HepG2 (cell line): Measurements from ENCODE around the gene COPS6. TPM values are rescaled to one million over a fixed set of nuclear protein-coding genes. Genes with fewer than 3 reads are reported as not detected.

Experiments
- ATAC-seq: fragments of 200-7000 bp; cut with Tn5 transposase; 3 replicates; pipeline ENCODE4 v1.9.1; 2020; ENCODE audit warnings: mild to moderate bottlenecking, moderate library complexity
- BruUV-seq: library from RNA; stranded (reverse); fragments of 400-500 nt; replicated peaks from 2 replicates; lab custom pipeline; 2021; lab: Mats Ljungman, UMichigan
- CTCF ChIA-PET: fragments of 300-600 bp; formaldehyde crosslinking; extraction: SDS; loops from one replicate; lab custom pipeline; 2021; ENCODE audit warnings: low total read pairs, inconsistent platforms, low intra/inter-chr PET ratio; lab: Yijun Ruan, JAX
- POLR2A ChIA-PET: fragments of 350-600 bp; sonication (Branson Sonifier 250); formaldehyde crosslinking; loops from one replicate; lab custom pipeline; 2020; ENCODE audit warnings: antibody characterized with exemption, inconsistent platforms; lab: Yijun Ruan, JAX
- DNase-seq: peaks from one replicate; pipeline ENCODE4 v3.0.0-alpha.2; 2015; ENCODE audit warnings: low spot score
- FAIRE-seq: peaks from 3 replicates; lab custom pipeline; 2011; peaks lifted over from hg19 to GRCh38; lab: Jason Lieb, UNC
- H2AFZ ChIP-seq: one replicate; pipeline ENCODE4 v1.6.1; 2011; ENCODE audit warnings: low read length, inconsistent platforms
- H3K27ac ChIP-seq: fragments of 300-600 bp; 3 replicates; pipeline ENCODE4 v1.8.0; 2011; ENCODE audit warnings: mixed run types, mild to moderate bottlenecking, mixed read lengths, low read length, inconsistent platforms; ENCODE audit not compliant: insufficient read depth; ENCODE audit errors: extremely low read length
- H3K27me3 ChIP-seq, 2 experiments: fragments of 200-600 bp in 1 of 2; 2 replicates in 1 of 2; 3 replicates in 1 of 2; pipeline versions ENCODE4 v1.6.0 to v1.8.0; 2011; ENCODE audit warnings: low read length in 2 of 2, mild to moderate bottlenecking in 2 of 2, moderate library complexity in 2 of 2, inconsistent platforms in 1 of 2; ENCODE audit not compliant: insufficient read depth in 2 of 2, control insufficient read depth in 1 of 2
- H3K36me3 ChIP-seq, 2 experiments: fragments of 200-600 bp in 1 of 2; replicated peaks in 1 of 2; 2 replicates in 1 of 2; 3 replicates in 1 of 2; pipeline versions ENCODE4 v1.5.1 to v1.8.0; 2011; ENCODE audit warnings: low read length in 2 of 2, inconsistent platforms in 1 of 2; ENCODE audit not compliant: insufficient read depth in 2 of 2, control insufficient read depth in 1 of 2
- H3K4me1 ChIP-seq: 2 replicates; pipeline ENCODE4 v1.5.1; 2012; ENCODE audit warnings: low read length, inconsistent platforms; ENCODE audit not compliant: insufficient read depth
- H3K4me2 ChIP-seq: 2 replicates; pipeline ENCODE4 v1.6.0; 2011; ENCODE audit warnings: low read depth, low read length, inconsistent platforms
- H3K4me3 ChIP-seq, 3 experiments: fragments of 200-600 bp in 1 of 3; sonication (generic), shearing (Covaris generic) in 1 of 3; replicated peaks in 1 of 3; 2 replicates each; pipeline ENCODE4 v1.5.1; 2011 to 2016; ENCODE audit warnings: low read length in 3 of 3, inconsistent platforms in 2 of 3, low read depth in 2 of 3, mild to moderate bottlenecking in 2 of 3, control low read depth in 1 of 3, mixed read lengths in 1 of 3; ENCODE audit not compliant: insufficient read depth in 1 of 3
- H3K79me2 ChIP-seq: one replicate; pipeline ENCODE4 v1.6.1; 2011; ENCODE audit warnings: low read length, inconsistent platforms; ENCODE audit not compliant: insufficient read depth
- H3K9ac ChIP-seq: 2 replicates; pipeline ENCODE4 v1.6.0; 2011; ENCODE audit warnings: mild to moderate bottlenecking, low read depth, low read length, inconsistent platforms; ENCODE audit not compliant: insufficient read depth
- H3K9me3 ChIP-seq: 2 replicates; pipeline ENCODE4 v1.5.1; 2012; ENCODE audit warnings: mild to moderate bottlenecking, low read length
- H4K20me1 ChIP-seq: 2 replicates; pipeline ENCODE4 v1.6.0; 2011; ENCODE audit warnings: inconsistent platforms, mild to moderate bottlenecking, low read length, moderate library complexity; ENCODE audit not compliant: insufficient read depth
- ARID4A ChIP-seq: sonication (generic); formaldehyde crosslinking; IDR thresholded peaks from 2 replicates; pipeline ENCODE4 v1.5.0; 2020; ENCODE audit warnings: mild to moderate bottlenecking, missing genetic modification reagents, borderline replicate concordance
- CERS6 ChIP-seq: sonication (generic); formaldehyde crosslinking; IDR thresholded peaks from 2 replicates; pipeline ENCODE4 v1.5.0; 2020; ENCODE audit warnings: missing genetic modification reagents
- KDM5B ChIP-seq: sonication (generic); formaldehyde crosslinking; IDR thresholded peaks from 2 replicates; pipeline ENCODE4 v1.4.0; 2020; ENCODE audit warnings: missing genetic modification reagents, mild to moderate bottlenecking, borderline replicate concordance
- POLR2AphosphoS2 ChIP-seq: IDR thresholded peaks from 2 replicates; pipeline ENCODE4 v1.6.1; 2011; ENCODE audit warnings: low read depth, low read length, improper control_type of control experiment
- ZNF276 ChIP-seq: sonication (generic); formaldehyde crosslinking; IDR thresholded peaks from 2 replicates; pipeline ENCODE4 v1.4.0; 2020; ENCODE audit warnings: mild to moderate bottlenecking, low read depth, missing genetic modification reagents
- ZNF337 ChIP-seq: sonication (generic); formaldehyde crosslinking; IDR thresholded peaks from 2 replicates; pipeline ENCODE4 v1.5.1; 2020; ENCODE audit warnings: missing genetic modification reagents, low read depth, mild to moderate bottlenecking, borderline replicate concordance
- ZNF34 ChIP-seq: sonication (generic); formaldehyde crosslinking; IDR thresholded peaks from 2 replicates; pipeline ENCODE4 v1.4.0; 2020; ENCODE audit warnings: mild to moderate bottlenecking, missing genetic modification reagents, borderline replicate concordance
- WGBS: methylation state at CpG from one replicate; pipeline ENCODE4 v1.1.6; 2017; ENCODE audit warnings: low lambda C conversion rate; 5-methylcytosine and 5-hydroxymethylcytosine counted together
- in situ Hi-C: cut with HindIII; loops from 2 replicates; pipeline ENCODE4 v1.10.0; 2017; ENCODE audit warnings: low pct_unique_long_range_greater_than_20kb; ENCODE audit not compliant: extremely low pct_ligation_motif_present
- intact Hi-C: fragments of 100-400 bp; cut with micrococcal nuclease; formaldehyde crosslinking; loops from one replicate; pipeline ENCODE4 v1.10.0; 2022; ENCODE audit not compliant: unreplicated experiment
- polyA plus RNA-seq, 8 experiments: library from polyadenylated mRNA; depleted of rRNA in 3 of 8; stranded (reverse) in 7 of 8; unstranded in 1 of 8; fragments of >200 nt; fragmentation: Illumina TruSeq in 4 of 8; extraction: Trizol in 4 of 8; gene quantifications; 2 replicates each; pipeline versions ENCODE4 v1.2.1 to v1.2.3, GENCODE V29; 2011 to 2016; ENCODE audit warnings: low read depth in 4 of 8, missing spikeins in 1 of 8, mixed read lengths in 1 of 8; ENCODE audit not compliant: insufficient read depth in 1 of 8
- total RNA-seq, 5 experiments: library from RNA; depleted of rRNA; stranded (reverse); fragments of >200 nt; fragmentation: Illumina TruSeq; extraction: Trizol; gene quantifications; 2 replicates each; pipeline ENCODE4 v1.2.3, GENCODE V29; 2016; ENCODE audit warnings: low read depth in 1 of 5
- TF ChIP-seq, protein P1 (sequence below): sonication (generic); formaldehyde crosslinking; IDR thresholded peaks from 2 replicates; pipeline ENCODE4 v1.5.1; 2020; ENCODE audit warnings: mild to moderate bottlenecking, missing genetic modification reagents, moderate library complexity
- TF ChIP-seq, protein P2 (sequence below): sonication (generic); formaldehyde crosslinking; IDR thresholded peaks from 2 replicates; pipeline ENCODE4 v1.9.0; 2021; ENCODE audit warnings: mild to moderate bottlenecking, missing genetic modification reagents

The COPS6 gene
- total and polyA plus RNA-seq, 2 of the 13 experiments (the other 11 are each of a cell fraction or from before 2014, with no cell fraction given), result 33.4 to 117 TPM

DNA sequence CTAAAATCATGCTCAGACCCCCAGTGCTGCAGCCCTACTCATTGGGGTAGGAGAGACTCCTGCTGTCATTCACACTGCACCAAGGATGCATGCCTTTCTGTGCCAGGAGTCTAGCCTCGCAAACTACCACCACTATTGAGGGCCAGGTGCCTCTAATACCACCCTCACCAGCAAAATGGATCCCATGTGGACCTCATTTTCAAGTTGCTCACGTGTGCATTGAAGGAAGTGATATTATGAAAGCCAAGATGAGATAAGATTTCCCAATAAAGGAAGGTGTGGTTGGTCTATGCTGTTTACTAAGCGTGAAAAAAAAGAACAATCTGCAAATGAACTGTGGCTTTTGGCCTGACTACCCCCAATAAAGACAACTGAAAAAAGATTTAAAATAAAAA is 52.8 kb downstream of the COPS6 start:
- no peak overlapping the region for H3K27ac ChIP-seq
- no peak for DNase-seq
- TF ChIP-seq KDM5B (CRISPR knock-in tag) (no peak), ZNF276 (CRISPR knock-in tag) (no peak), ARID4A (CRISPR knock-in tag) (no peak), POLR2AphosphoS2 (no peak), ZNF34 (no peak), CERS6 (CRISPR knock-in tag) (no peak), ZNF337 (CRISPR knock-in tag) (no peak)
- TF ChIP-seq, protein P1, sequence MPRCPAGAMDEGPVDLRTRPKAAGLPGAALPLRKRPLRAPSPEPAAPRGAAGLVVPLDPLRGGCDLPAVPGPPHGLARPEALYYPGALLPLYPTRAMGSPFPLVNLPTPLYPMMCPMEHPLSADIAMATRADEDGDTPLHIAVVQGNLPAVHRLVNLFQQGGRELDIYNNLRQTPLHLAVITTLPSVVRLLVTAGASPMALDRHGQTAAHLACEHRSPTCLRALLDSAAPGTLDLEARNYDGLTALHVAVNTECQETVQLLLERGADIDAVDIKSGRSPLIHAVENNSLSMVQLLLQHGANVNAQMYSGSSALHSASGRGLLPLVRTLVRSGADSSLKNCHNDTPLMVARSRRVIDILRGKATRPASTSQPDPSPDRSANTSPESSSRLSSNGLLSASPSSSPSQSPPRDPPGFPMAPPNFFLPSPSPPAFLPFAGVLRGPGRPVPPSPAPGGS (CRISPR knock-in tag), result no peak
- TF ChIP-seq, protein P2, sequence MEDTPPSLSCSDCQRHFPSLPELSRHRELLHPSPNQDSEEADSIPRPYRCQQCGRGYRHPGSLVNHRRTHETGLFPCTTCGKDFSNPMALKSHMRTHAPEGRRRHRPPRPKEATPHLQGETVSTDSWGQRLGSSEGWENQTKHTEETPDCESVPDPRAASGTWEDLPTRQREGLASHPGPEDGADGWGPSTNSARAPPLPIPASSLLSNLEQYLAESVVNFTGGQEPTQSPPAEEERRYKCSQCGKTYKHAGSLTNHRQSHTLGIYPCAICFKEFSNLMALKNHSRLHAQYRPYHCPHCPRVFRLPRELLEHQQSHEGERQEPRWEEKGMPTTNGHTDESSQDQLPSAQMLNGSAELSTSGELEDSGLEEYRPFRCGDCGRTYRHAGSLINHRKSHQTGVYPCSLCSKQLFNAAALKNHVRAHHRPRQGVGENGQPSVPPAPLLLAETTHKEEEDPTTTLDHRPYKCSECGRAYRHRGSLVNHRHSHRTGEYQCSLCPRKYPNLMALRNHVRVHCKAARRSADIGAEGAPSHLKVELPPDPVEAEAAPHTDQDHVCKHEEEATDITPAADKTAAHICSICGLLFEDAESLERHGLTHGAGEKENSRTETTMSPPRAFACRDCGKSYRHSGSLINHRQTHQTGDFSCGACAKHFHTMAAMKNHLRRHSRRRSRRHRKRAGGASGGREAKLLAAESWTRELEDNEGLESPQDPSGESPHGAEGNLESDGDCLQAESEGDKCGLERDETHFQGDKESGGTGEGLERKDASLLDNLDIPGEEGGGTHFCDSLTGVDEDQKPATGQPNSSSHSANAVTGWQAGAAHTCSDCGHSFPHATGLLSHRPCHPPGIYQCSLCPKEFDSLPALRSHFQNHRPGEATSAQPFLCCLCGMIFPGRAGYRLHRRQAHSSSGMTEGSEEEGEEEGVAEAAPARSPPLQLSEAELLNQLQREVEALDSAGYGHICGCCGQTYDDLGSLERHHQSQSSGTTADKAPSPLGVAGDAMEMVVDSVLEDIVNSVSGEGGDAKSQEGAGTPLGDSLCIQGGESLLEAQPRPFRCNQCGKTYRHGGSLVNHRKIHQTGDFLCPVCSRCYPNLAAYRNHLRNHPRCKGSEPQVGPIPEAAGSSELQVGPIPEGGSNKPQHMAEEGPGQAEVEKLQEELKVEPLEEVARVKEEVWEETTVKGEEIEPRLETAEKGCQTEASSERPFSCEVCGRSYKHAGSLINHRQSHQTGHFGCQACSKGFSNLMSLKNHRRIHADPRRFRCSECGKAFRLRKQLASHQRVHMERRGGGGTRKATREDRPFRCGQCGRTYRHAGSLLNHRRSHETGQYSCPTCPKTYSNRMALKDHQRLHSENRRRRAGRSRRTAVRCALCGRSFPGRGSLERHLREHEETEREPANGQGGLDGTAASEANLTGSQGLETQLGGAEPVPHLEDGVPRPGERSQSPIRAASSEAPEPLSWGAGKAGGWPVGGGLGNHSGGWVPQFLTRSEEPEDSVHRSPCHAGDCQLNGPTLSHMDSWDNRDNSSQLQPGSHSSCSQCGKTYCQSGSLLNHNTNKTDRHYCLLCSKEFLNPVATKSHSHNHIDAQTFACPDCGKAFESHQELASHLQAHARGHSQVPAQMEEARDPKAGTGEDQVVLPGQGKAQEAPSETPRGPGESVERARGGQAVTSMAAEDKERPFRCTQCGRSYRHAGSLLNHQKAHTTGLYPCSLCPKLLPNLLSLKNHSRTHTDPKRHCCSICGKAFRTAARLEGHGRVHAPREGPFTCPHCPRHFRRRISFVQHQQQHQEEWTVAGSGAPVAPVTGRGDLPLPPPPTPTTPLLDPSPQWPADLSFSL, result no peak

More for the DNA sequence above, 52.8 kb downstream of the COPS6 start:
- CTCF ChIA-PET, result no interaction called here
- H2AFZ ChIP-seq, result no peak overlapping the region
- H3K4me3 ChIP-seq, result no peak overlapping the region
- H3K9me3 ChIP-seq, result no peaks in the 10 kb centered on the region
- H3K9ac ChIP-seq, result no peak overlapping the region
- WGBS, result 66% methylated on average over 3 of the region's 3 CpGs
- no peak for FAIRE-seq
- H3K79me2 ChIP-seq, result no peaks in the 10 kb centered on the region
- H3K27me3 ChIP-seq, result no peaks in the 10 kb centered on the region
- no peak overlapping the region for H3K4me2 ChIP-seq
- in situ Hi-C loops, result no loop called here
- no peaks in the 10 kb centered on the region for H4K20me1 ChIP-seq
- no peak for ATAC-seq
- intact Hi-C loops, result no loop called here
- BruUV-seq, result no TSS peak
- H3K4me1 ChIP-seq, result peaks cover 13% of the 10 kb centered on the region
- POLR2A ChIA-PET, result no interaction called here
- H3K36me3 ChIP-seq, result no peaks in the 10 kb centered on the region
